ENCODE data around the gene MED27. TPM values are rescaled to one million over a fixed set of nuclear protein-coding genes. Genes with fewer than 3 reads are reported as not detected.

MED27 gene
- total and polyA plus RNA-seq, 2 of the 4 experiments (the other 2 are of a cell fraction) = 50.2 to 63.4 TPM

DNA sequence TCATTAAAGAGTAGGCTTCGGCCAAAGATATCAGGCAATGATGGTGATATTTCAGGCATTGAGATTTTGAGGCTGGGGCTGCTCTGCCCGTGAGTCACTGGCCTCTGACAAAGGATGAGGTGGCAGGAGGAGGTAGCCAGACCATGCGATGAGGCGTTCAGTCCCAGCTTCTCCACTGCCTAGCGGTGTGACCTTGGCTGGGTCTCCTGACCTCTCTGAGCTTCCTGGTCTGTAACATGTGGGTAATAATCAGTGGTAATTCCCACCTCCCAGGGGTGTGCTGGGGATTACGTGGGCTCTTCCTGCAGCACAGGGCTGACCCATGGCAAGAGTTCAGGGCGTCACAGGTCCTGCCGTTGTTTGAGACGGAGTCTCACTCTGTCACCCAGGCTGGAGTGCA, 266.6 kb downstream of the MED27 start:
- H3K56ac ChIP-seq (ENCODE audit: extremely low read depth, insufficient read depth, low read length) = no peak overlapping the region
- peaks cover 3% of the 10 kb centered on the region; the same call in 1 of the 2 replicates for H3K9me3 ChIP-seq (ENCODE audit: control insufficient read depth, insufficient read depth, low read length)
- H2BK15ac ChIP-seq (ENCODE audit: low read depth, low read length) = no peak overlapping the region
- no peak overlapping the region for H2BK120ac ChIP-seq (ENCODE audit: low read depth, low read length)
- H4K8ac ChIP-seq (ENCODE audit: low read depth in 2 of 2, low read length in 2 of 2) = no peak overlapping the region
- no peak overlapping the region for H2BK20ac ChIP-seq (ENCODE audit: low read depth, low read length)
- ATAC-seq (ENCODE audit: low read depth) = no peak; the same call in 1 of the 2 replicates
- H3K36me3 ChIP-seq (ENCODE audit: control insufficient read depth, insufficient read depth, low read length) = no peaks in the 10 kb centered on the region
- POLR2A ChIA-PET (ENCODE audit: unreplicated experiment) = no interaction called here
- H4K20me1 ChIP-seq (ENCODE audit: insufficient read depth, low read length) = no peaks in the 10 kb centered on the region
- BruUV-seq (replicated peaks) = no TSS peak
- H3K18ac ChIP-seq (ENCODE audit: low read depth, low read length) = no peak overlapping the region
- H3K4me1 ChIP-seq (ENCODE audit: control insufficient read depth, insufficient read depth, low read length) = no peaks in the 10 kb centered on the region; the same call in 1 of the 2 replicates
- H2BK5ac ChIP-seq (ENCODE audit: low read depth, low read length, poor library complexity, severe bottlenecking) = no peak overlapping the region
- peak; percentile 61 for DNase-seq
- no peak overlapping the region for H3K4ac ChIP-seq (ENCODE audit: low read depth, low read length)
- no peak overlapping the region for H2AK9ac ChIP-seq (replicated peaks; ENCODE audit: low read depth, low read length, poor library complexity)
- H3K27me3 ChIP-seq (ENCODE audit: control insufficient read depth, insufficient read depth, low read length) = peaks cover 72% of the 10 kb centered on the region
- H3K9ac ChIP-seq (ENCODE audit: low read depth, low read length) = no peak overlapping the region
- 65% methylated on average over 6 of the region's 9 CpGs; no CpG with 5 or more reads in 1 of the 2 experiments for WGBS, 2 experiments (ENCODE audit: extremely low coverage in 2 of 2, insufficient read length in 1 of 2)
- H3K27ac ChIP-seq (ENCODE audit: insufficient read depth, low read length) = no peak overlapping the region
- no peak overlapping the region for H2AFZ ChIP-seq (replicated peaks; ENCODE audit: low read length, poor library complexity)
- H4K91ac ChIP-seq (ENCODE audit: insufficient read depth, low read depth, low read length) = no peak overlapping the region
- CTCF ChIA-PET = no interaction called here
- no peak overlapping the region for H3K4me3 ChIP-seq (ENCODE audit: insufficient read depth, low read depth, low read length)
- H3K14ac ChIP-seq (replicated peaks; ENCODE audit: low read depth, low read length) = no peak overlapping the region
- no peak overlapping the region for H3K23ac ChIP-seq (ENCODE audit: low read depth, low read length)
- H2AK5ac ChIP-seq (ENCODE audit: low read depth, low read length) = no peak overlapping the region
- intact Hi-C loops (cut with micrococcal nuclease) (no loop called here), dilution Hi-C loops (cut with HindIII; ENCODE audit: low sequenced_read_pairs, unreplicated experiment) (no loop called here), in situ Hi-C loops (cut with MboI; ENCODE audit: low sequenced_read_pairs) (no loop called here)
- no peaks in the 10 kb centered on the region for H3K9me1 ChIP-seq (ENCODE audit: insufficient read depth, low read length)
- H4K5ac ChIP-seq (ENCODE audit: low read depth, low read length) = no peak overlapping the region
- H3K4me2 ChIP-seq (ENCODE audit: low read depth, low read length) = no peak overlapping the region
- TF ChIP-seq MXI1 (IDR thresholded peaks at IDR 0.05; ENCODE audit: borderline replicate concordance, low read depth, low read length) (no peak), MAZ (IDR thresholded peaks at IDR 0.05; ENCODE audit: borderline replicate concordance, low read depth, low read length) (no peak), RCOR1 (IDR thresholded peaks at IDR 0.05; ENCODE audit: insufficient replicate concordance, low read length) (no peak), MAFK (IDR thresholded peaks at IDR 0.05; ENCODE audit: low read depth, low read length) (no peak), POLR2A (IDR thresholded peaks at IDR 0.05; ENCODE audit: low read depth, low read length) (no peak), RAD21 (IDR thresholded peaks at IDR 0.05; ENCODE audit: low read length) (peak; percentile 13; the same call in 1 of the 2 replicates), NFE2L2 (IDR thresholded peaks at IDR 0.05; ENCODE audit: low read depth, low read length) (no peak), FOS (IDR thresholded peaks at IDR 0.05; ENCODE audit: low read depth, low read length) (0 out of 2 replicates have a peak, but pooled peaks have one; percentile 34), CHD1 (IDR thresholded peaks at IDR 0.05; ENCODE audit: low read depth, low read length) (no peak), RFX5 (IDR thresholded peaks at IDR 0.05; ENCODE audit: low read depth, low read length) (no peak), SMC3 (IDR thresholded peaks at IDR 0.05; ENCODE audit: low read depth, low read length) (no peak), CEBPB (IDR thresholded peaks at IDR 0.05; ENCODE audit: low read depth, low read length) (no peak), BHLHE40 (IDR thresholded peaks at IDR 0.05; ENCODE audit: low read depth, low read length) (no peak)
- TF ChIP-seq, protein P1, sequence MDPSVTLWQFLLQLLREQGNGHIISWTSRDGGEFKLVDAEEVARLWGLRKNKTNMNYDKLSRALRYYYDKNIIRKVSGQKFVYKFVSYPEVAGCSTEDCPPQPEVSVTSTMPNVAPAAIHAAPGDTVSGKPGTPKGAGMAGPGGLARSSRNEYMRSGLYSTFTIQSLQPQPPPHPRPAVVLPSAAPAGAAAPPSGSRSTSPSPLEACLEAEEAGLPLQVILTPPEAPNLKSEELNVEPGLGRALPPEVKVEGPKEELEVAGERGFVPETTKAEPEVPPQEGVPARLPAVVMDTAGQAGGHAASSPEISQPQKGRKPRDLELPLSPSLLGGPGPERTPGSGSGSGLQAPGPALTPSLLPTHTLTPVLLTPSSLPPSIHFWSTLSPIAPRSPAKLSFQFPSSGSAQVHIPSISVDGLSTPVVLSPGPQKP (IDR thresholded peaks at IDR 0.05; ENCODE audit: borderline replicate concordance, low read depth, low read length) = no peak
- TF ChIP-seq, protein P2, sequence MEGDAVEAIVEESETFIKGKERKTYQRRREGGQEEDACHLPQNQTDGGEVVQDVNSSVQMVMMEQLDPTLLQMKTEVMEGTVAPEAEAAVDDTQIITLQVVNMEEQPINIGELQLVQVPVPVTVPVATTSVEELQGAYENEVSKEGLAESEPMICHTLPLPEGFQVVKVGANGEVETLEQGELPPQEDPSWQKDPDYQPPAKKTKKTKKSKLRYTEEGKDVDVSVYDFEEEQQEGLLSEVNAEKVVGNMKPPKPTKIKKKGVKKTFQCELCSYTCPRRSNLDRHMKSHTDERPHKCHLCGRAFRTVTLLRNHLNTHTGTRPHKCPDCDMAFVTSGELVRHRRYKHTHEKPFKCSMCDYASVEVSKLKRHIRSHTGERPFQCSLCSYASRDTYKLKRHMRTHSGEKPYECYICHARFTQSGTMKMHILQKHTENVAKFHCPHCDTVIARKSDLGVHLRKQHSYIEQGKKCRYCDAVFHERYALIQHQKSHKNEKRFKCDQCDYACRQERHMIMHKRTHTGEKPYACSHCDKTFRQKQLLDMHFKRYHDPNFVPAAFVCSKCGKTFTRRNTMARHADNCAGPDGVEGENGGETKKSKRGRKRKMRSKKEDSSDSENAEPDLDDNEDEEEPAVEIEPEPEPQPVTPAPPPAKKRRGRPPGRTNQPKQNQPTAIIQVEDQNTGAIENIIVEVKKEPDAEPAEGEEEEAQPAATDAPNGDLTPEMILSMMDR (conservative IDR thresholded peaks at IDR 0.05; ENCODE audit: low read depth, low read length) = no peak
- TF ChIP-seq, protein P3, sequence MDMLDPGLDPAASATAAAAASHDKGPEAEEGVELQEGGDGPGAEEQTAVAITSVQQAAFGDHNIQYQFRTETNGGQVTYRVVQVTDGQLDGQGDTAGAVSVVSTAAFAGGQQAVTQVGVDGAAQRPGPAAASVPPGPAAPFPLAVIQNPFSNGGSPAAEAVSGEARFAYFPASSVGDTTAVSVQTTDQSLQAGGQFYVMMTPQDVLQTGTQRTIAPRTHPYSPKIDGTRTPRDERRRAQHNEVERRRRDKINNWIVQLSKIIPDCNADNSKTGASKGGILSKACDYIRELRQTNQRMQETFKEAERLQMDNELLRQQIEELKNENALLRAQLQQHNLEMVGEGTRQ (IDR thresholded peaks at IDR 0.05; ENCODE audit: low read depth, low read length) = no peak
- H3K79me1 ChIP-seq (ENCODE audit: low read depth in 1 of 2, low read length in 2 of 2) = no peaks in the 10 kb centered on the region
